H9 (cell line): ENCODE measurements around the gene BHLHE40. TPM values are rescaled to one million over a fixed set of nuclear protein-coding genes. Genes with fewer than 3 reads are reported as not detected.

Source experiments
- DNase-seq: peaks from one replicate; pipeline ENCODE4 v3.0.0-alpha.2; 2017
- H2AFZ ChIP-seq: one replicate; pipeline ENCODE4 v1.6.1; 2013; ENCODE audit warnings: mild to moderate bottlenecking, low read length, control low read depth, moderate library complexity
- H2AK5ac ChIP-seq: 2 replicates; pipeline ENCODE4 v1.6.1; 2013; ENCODE audit warnings: low read length, control low read depth, mixed read lengths; ENCODE audit not compliant: insufficient read length
- H2BK120ac ChIP-seq: one replicate; pipeline ENCODE4 v1.6.1; 2013; ENCODE audit warnings: low read depth, mild to moderate bottlenecking, low read length, control low read depth, inconsistent platforms; ENCODE audit not compliant: poor library complexity, severe bottlenecking
- H2BK12ac ChIP-seq: 2 replicates; pipeline ENCODE4 v1.6.1; 2013; ENCODE audit warnings: low read length, control low read depth, mixed read lengths, low read depth; ENCODE audit not compliant: insufficient read length
- H2BK15ac ChIP-seq: 2 replicates; pipeline ENCODE4 v1.6.1; 2013; ENCODE audit warnings: low read depth, low read length, control low read depth
- H2BK20ac ChIP-seq: one replicate; pipeline ENCODE4 v1.6.1; 2013; ENCODE audit warnings: low read depth, mild to moderate bottlenecking, low read length, control low read depth, inconsistent platforms; ENCODE audit not compliant: poor library complexity, severe bottlenecking
- H2BK5ac ChIP-seq: 2 replicates; pipeline ENCODE4 v1.6.1; 2013; ENCODE audit warnings: low read length, control low read depth, mixed read lengths; ENCODE audit not compliant: insufficient read length
- H3K14ac ChIP-seq: 2 replicates; pipeline ENCODE4 v1.6.1; 2013; ENCODE audit warnings: low read length, control low read depth; ENCODE audit not compliant: insufficient read depth
- H3K18ac ChIP-seq: 2 replicates; pipeline ENCODE4 v1.6.1; 2013; ENCODE audit warnings: low read depth, mild to moderate bottlenecking, mixed read lengths, low read length, control low read depth; ENCODE audit not compliant: insufficient read length
- H3K23ac ChIP-seq: 2 replicates; pipeline ENCODE4 v1.6.1; 2013; ENCODE audit warnings: low read length, control low read depth, mixed read lengths, low read depth; ENCODE audit not compliant: insufficient read length
- H3K23me2 ChIP-seq: 2 replicates; pipeline ENCODE4 v1.6.1; 2013; ENCODE audit warnings: low read depth, mild to moderate bottlenecking, mixed read lengths, low read length, control low read depth; ENCODE audit not compliant: insufficient read length, poor library complexity, severe bottlenecking
- H3K27ac ChIP-seq: 2 replicates; pipeline ENCODE4 v1.5.1; 2013; ENCODE audit warnings: low read length, control low read depth, mixed read lengths, low read depth; ENCODE audit not compliant: insufficient read length
- H3K27me3 ChIP-seq: 2 replicates; pipeline ENCODE4 v1.6.1; 2013; ENCODE audit warnings: low read length, control low read depth, inconsistent platforms; ENCODE audit not compliant: insufficient read depth
- H3K4ac ChIP-seq: 2 replicates; pipeline ENCODE4 v1.6.1; 2013; ENCODE audit warnings: low read depth, mild to moderate bottlenecking, control low read depth, inconsistent platforms, low read length, moderate library complexity
- H3K4me1 ChIP-seq: 2 replicates; pipeline ENCODE4 v1.6.1; 2013; ENCODE audit warnings: low read length, control low read depth, inconsistent platforms; ENCODE audit not compliant: insufficient read depth
- H3K4me2 ChIP-seq: 2 replicates; pipeline ENCODE4 v1.6.1; 2013; ENCODE audit warnings: low read length, control low read depth, mixed read lengths; ENCODE audit not compliant: insufficient read length, insufficient read depth
- H3K56ac ChIP-seq: 2 replicates; pipeline ENCODE4 v1.6.1; 2013; ENCODE audit warnings: low read depth, mild to moderate bottlenecking, mixed read lengths, low read length, control low read depth; ENCODE audit not compliant: insufficient read length
- H3K79me1 ChIP-seq: 2 replicates; pipeline ENCODE4 v1.6.1; 2013; ENCODE audit warnings: low read depth, mild to moderate bottlenecking, moderate library complexity, low read length, control low read depth, inconsistent platforms; ENCODE audit not compliant: insufficient read depth, poor library complexity, severe bottlenecking
- H3K79me2 ChIP-seq: 2 replicates; pipeline ENCODE4 v1.6.1; 2013; ENCODE audit warnings: low read length, control low read depth, inconsistent platforms; ENCODE audit not compliant: insufficient read depth
- H3K9ac ChIP-seq: 2 replicates; pipeline ENCODE4 v1.6.1; 2013; ENCODE audit warnings: low read length, control low read depth, mixed read lengths; ENCODE audit not compliant: insufficient read length; ENCODE audit errors: extremely low read depth
- H3K9me3 ChIP-seq: one replicate; pipeline ENCODE4 v1.6.1; 2013; ENCODE audit warnings: low read depth, low read length, inconsistent platforms; ENCODE audit not compliant: control insufficient read depth
- H3T11ph ChIP-seq: one replicate; pipeline ENCODE4 v1.6.1; 2013; ENCODE audit warnings: mild to moderate bottlenecking, low read length, control low read depth, inconsistent platforms
- H4K20me1 ChIP-seq: one replicate; pipeline ENCODE4 v1.6.1; 2013; ENCODE audit not compliant: control insufficient read depth, insufficient read length, insufficient read depth
- H4K5ac ChIP-seq: 2 replicates; pipeline ENCODE4 v1.6.1; 2013; ENCODE audit warnings: low read depth, mild to moderate bottlenecking, mixed read lengths, low read length, control low read depth; ENCODE audit not compliant: insufficient read length
- H4K8ac ChIP-seq: replicated peaks from 2 replicates; pipeline ENCODE4 v1.6.1; 2013; ENCODE audit warnings: low read length, control low read depth, mixed read lengths, low read depth; ENCODE audit not compliant: insufficient read length
- H4K91ac ChIP-seq: 2 replicates; pipeline ENCODE4 v1.6.1; 2013; ENCODE audit warnings: low read depth, mild to moderate bottlenecking, moderate library complexity, mixed read lengths, low read length, control low read depth; ENCODE audit not compliant: insufficient read length
- H3K27ac Mint-ChIP-seq, 3 experiments: 2 replicates in 2 of 3; 3 replicates in 1 of 3; pipeline ENCODE4 v1.8.0; 2020 to 2021; ENCODE audit warnings: mixed read lengths in 3 of 3, mild to moderate bottlenecking in 1 of 3, moderate library complexity in 1 of 3
- H3K27me3 Mint-ChIP-seq: 2 replicates; pipeline ENCODE4 v1.8.0; 2021; ENCODE audit warnings: low read depth, mild to moderate bottlenecking, moderate library complexity, mixed read lengths
- H3K36me3 Mint-ChIP-seq, 3 experiments: 2 replicates in 2 of 3; 3 replicates in 1 of 3; pipeline ENCODE4 v1.8.0; 2020 to 2021; ENCODE audit warnings: low read depth in 3 of 3, mixed read lengths in 3 of 3; ENCODE audit not compliant: insufficient read depth in 1 of 3
- H3K4me1 Mint-ChIP-seq, 2 experiments: 2 replicates each; pipeline ENCODE4 v1.8.0; 2020; ENCODE audit warnings: mixed read lengths in 2 of 2
- H3K4me3 Mint-ChIP-seq, 2 experiments: 2 replicates in 1 of 2; 3 replicates in 1 of 2; pipeline ENCODE4 v1.8.0; 2020 to 2021; ENCODE audit warnings: mild to moderate bottlenecking in 2 of 2, mixed read lengths in 2 of 2, moderate library complexity in 1 of 2
- H3K9me3 Mint-ChIP-seq, 2 experiments: 2 replicates in 1 of 2; 3 replicates in 1 of 2; pipeline ENCODE4 v1.8.0; 2020; ENCODE audit warnings: mild to moderate bottlenecking in 2 of 2, mixed read lengths in 2 of 2, moderate library complexity in 1 of 2
- CTCF ChIP-seq: fragments of 200-600 bp; sonication (generic); conservative IDR thresholded peaks from 3 replicates; pipeline ENCODE4 v1.8.0; 2021; ENCODE audit warnings: antibody characterized with exemption, mild to moderate bottlenecking
- WGBS: extraction: QIAGEN DNeasy Blood & Tissue Kit; methylation state at CpG from one replicate; pipeline ENCODE4 v1.1.7; 2013; ENCODE audit warnings: missing lambda C conversion rate, low lambda C conversion rate, mixed read lengths; ENCODE audit not compliant: insufficient read length; ENCODE audit errors: extremely low coverage; 5-methylcytosine and 5-hydroxymethylcytosine counted together
- total RNA-seq: library from RNA; stranded (reverse); gene quantifications from 2 replicates; pipeline ENCODE4 v1.2.1, GENCODE V29; 2021

Gene BHLHE40
- total RNA-seq, 1 experiment from 2014 or later: 4.1 TPM

GRCh38 chr3:5010140-5010539 is 30.9 kb downstream of the BHLHE40 start:
- no peaks in the 10 kb centered on the region; the same call in 1 of the 2 replicates for H3K27me3 Mint-ChIP-seq
- no peaks in the 10 kb centered on the region for H3K9me3 ChIP-seq
- no peak overlapping the region for H3K56ac ChIP-seq
- no CpG with 5 or more reads among the region's 6 CpGs for WGBS
- no peak overlapping the region for H3K4me2 ChIP-seq
- no peaks in the 10 kb centered on the region for H3K79me2 ChIP-seq
- H3K27ac ChIP-seq: no peak overlapping the region
- no peaks in the 10 kb centered on the region; a peak in 1 of 7 replicates for H3K36me3 Mint-ChIP-seq
- no peaks in the 10 kb centered on the region for H3K23me2 ChIP-seq
- no peaks in the 10 kb centered on the region for H3K9me3 Mint-ChIP-seq
- H3K14ac ChIP-seq: no peak overlapping the region
- peaks cover 16% of the 10 kb centered on the region in 2 experiments for H3K4me1 Mint-ChIP-seq
- no peaks in the 10 kb centered on the region; the same call in 1 of the 2 replicates for H3K4me1 ChIP-seq
- H3K9ac ChIP-seq: no peak overlapping the region
- no peak overlapping the region for H2BK15ac ChIP-seq
- no peaks in the 10 kb centered on the region for H3K79me1 ChIP-seq
- no peak overlapping the region for H3K23ac ChIP-seq
- H3K27me3 ChIP-seq: no peaks in the 10 kb centered on the region
- H2BK20ac ChIP-seq: no peak overlapping the region
- no peak overlapping the region for H3K4me3 Mint-ChIP-seq
- H4K8ac ChIP-seq: no peak overlapping the region
- H2AFZ ChIP-seq: no peak overlapping the region
- no peak overlapping the region for H2BK12ac ChIP-seq
- no peak overlapping the region for H4K5ac ChIP-seq
- no peaks in the 10 kb centered on the region for H4K20me1 ChIP-seq
- no peak for TF ChIP-seq CTCF
- H2BK120ac ChIP-seq: no peak overlapping the region
- no peak overlapping the region for H2BK5ac ChIP-seq
- no peak overlapping the region for H2AK5ac ChIP-seq
- no peak for DNase-seq
- no peak overlapping the region for H4K91ac ChIP-seq
- H3K27ac Mint-ChIP-seq: no peak overlapping the region
- no peak overlapping the region for H3T11ph ChIP-seq
- H3K4ac ChIP-seq: no peak overlapping the region
- no peak overlapping the region for H3K18ac ChIP-seq
